B cell (primary cell): ENCODE results near the gene MYT1. TPM values are rescaled to one million over a fixed set of nuclear protein-coding genes. Genes with fewer than 3 reads are reported as not detected.

Experiments used
- ATAC-seq: fragments of 200-7000 bp; cut with Tn5 transposase; one replicate; pipeline ENCODE4 v1.10.0; 2021; ENCODE audit warnings: low read depth, mild to moderate bottlenecking, moderate number of reproducible peaks, moderate library complexity
- CTCF ChIA-PET: fragments of 350-600 bp; sonication (Branson Sonifier 250); formaldehyde crosslinking; loops from one replicate; lab custom pipeline; 2021; ENCODE audit warnings: antibody characterized with exemption, inconsistent platforms; lab: Charles Lee
- POLR2A ChIA-PET: fragments of 350-600 bp; sonication (Branson Sonifier 250); formaldehyde crosslinking; loops from one replicate; lab custom pipeline; 2021; ENCODE audit warnings: antibody characterized with exemption; lab: Charles Lee
- DNase-seq: peaks from one replicate; pipeline ENCODE4 v3.0.0; 2013
- H2AFZ ChIP-seq: 2 replicates; pipeline ENCODE4 v1.6.1; 2012; ENCODE audit warnings: mild to moderate bottlenecking, low read depth, low read length; ENCODE audit not compliant: insufficient read depth, poor library complexity, severe bottlenecking
- H3K27ac ChIP-seq, 2 donors: 1 replicate in 1 of 2; 2 replicates in 1 of 2; pipeline ENCODE4 v1.5.1; 2012 to 2013; ENCODE audit warnings: low read length in 2 of 2, mild to moderate bottlenecking in 2 of 2, moderate library complexity in 1 of 2
- H3K27me3 ChIP-seq, 4 experiments: fragments of 200-600 bp in 1 of 4; sonication (generic) in 1 of 4; replicated peaks in 1 of 4; 1 replicate in 2 of 4; 2 replicates in 2 of 4; pipeline versions ENCODE4 v1.6.1 to v1.7.0; 2013 to 2016; ENCODE audit warnings: low read length in 3 of 4, mild to moderate bottlenecking in 2 of 4, mixed read lengths in 1 of 4, moderate library complexity in 1 of 4; ENCODE audit not compliant: insufficient read depth in 4 of 4, control insufficient read depth in 3 of 4; ENCODE audit errors: control extremely low read depth in 1 of 4
- H3K36me3 ChIP-seq, 2 experiments: replicated peaks in 1 of 2; 1 replicate in 1 of 2; 2 replicates in 1 of 2; pipeline versions ENCODE4 v1.6.1 to v1.7.1; 2013; ENCODE audit warnings: low read length in 1 of 2; ENCODE audit not compliant: insufficient read depth in 2 of 2, control insufficient read depth in 1 of 2; ENCODE audit errors: control extremely low read depth in 1 of 2, extremely low read depth in 1 of 2
- H3K4me1 ChIP-seq, 2 donors: fragments of 200-600 bp in 1 of 2; sonication (generic) in 1 of 2; 1 replicate in 1 of 2; 2 replicates in 1 of 2; pipeline versions ENCODE4 v1.5.1 to v1.6.1; 2013 to 2017; ENCODE audit warnings: low read length in 2 of 2; ENCODE audit not compliant: control insufficient read depth in 2 of 2, insufficient read depth in 2 of 2
- H3K4me2 ChIP-seq: replicated peaks from 2 replicates; pipeline ENCODE3; 2012; ENCODE audit warnings: mild to moderate bottlenecking, low read depth, low read length; ENCODE audit not compliant: poor library complexity, severe bottlenecking
- H3K4me3 ChIP-seq, 5 experiments: fragments of 200-600 bp in 1 of 5; sonication (generic) in 1 of 5; 1 replicate in 3 of 5; 2 replicates in 2 of 5; pipeline versions ENCODE4 v1.5.1 to v1.7.0; 2011 to 2016; ENCODE audit warnings: low read length in 4 of 5, mild to moderate bottlenecking in 4 of 5, low read depth in 2 of 5, control low read depth in 1 of 5, moderate library complexity in 1 of 5; ENCODE audit not compliant: insufficient read depth in 1 of 5; ENCODE audit errors: control extremely low read depth in 1 of 5, extremely low read depth in 1 of 5
- H3K79me2 ChIP-seq: fragments of 200-600 bp; sonication (generic); one replicate; pipeline ENCODE4 v1.6.0; 2016; ENCODE audit warnings: low read length; ENCODE audit not compliant: control insufficient read depth, insufficient read depth
- H3K9ac ChIP-seq: fragments of 200-600 bp; sonication (generic); 2 replicates; pipeline ENCODE4 v1.6.1; 2017; ENCODE audit warnings: mild to moderate bottlenecking, low read length, moderate library complexity
- H3K9me3 ChIP-seq, 3 donors: one replicate each; pipeline versions ENCODE4 v1.6.1 to v1.7.1; 2013; ENCODE audit warnings: low read length in 2 of 3; ENCODE audit not compliant: control insufficient read depth in 2 of 3, insufficient read depth in 1 of 3; ENCODE audit errors: control extremely low read depth in 1 of 3
- H4K20me1 ChIP-seq: 2 replicates; pipeline ENCODE4 v1.6.0; 2012; ENCODE audit warnings: mild to moderate bottlenecking, low read length; ENCODE audit not compliant: insufficient read depth, control insufficient read depth, poor library complexity, severe bottlenecking
- H3K27ac Mint-ChIP-seq: one replicate; pipeline ENCODE4 v1.8.0; 2021; ENCODE audit warnings: mixed read lengths
- H3K27me3 Mint-ChIP-seq: one replicate; pipeline ENCODE4 v1.8.0; 2021; ENCODE audit warnings: mixed read lengths
- H3K4me1 Mint-ChIP-seq: one replicate; pipeline ENCODE4 v1.8.0; 2021; ENCODE audit warnings: mixed read lengths
- H3K4me3 Mint-ChIP-seq: one replicate; pipeline ENCODE4 v1.8.0; 2021; ENCODE audit warnings: mixed read lengths
- H3K9me3 Mint-ChIP-seq: one replicate; pipeline ENCODE4 v1.8.0; 2022; ENCODE audit warnings: mixed read lengths; ENCODE audit not compliant: insufficient read depth
- CTCF ChIP-seq: fragments of 200-600 bp; IDR thresholded peaks from one replicate; pipeline ENCODE4 v1.8.0; 2022; ENCODE audit warnings: antibody characterized with exemption, mild to moderate bottlenecking
- EZH2 ChIP-seq: IDR thresholded peaks from 2 replicates; pipeline ENCODE4 v1.6.1; 2012; ENCODE audit warnings: borderline replicate concordance, low read depth, mild to moderate bottlenecking, moderate library complexity, low read length; ENCODE audit not compliant: insufficient read depth, poor library complexity, severe bottlenecking
- WGBS: methylation state at CpG from one replicate; pipeline ENCODE4 v1.1.5; 2013; ENCODE audit warnings: missing lambda C conversion rate; ENCODE audit not compliant: insufficient coverage; 5-methylcytosine and 5-hydroxymethylcytosine counted together
- intact Hi-C: fragments of 100-400 bp; cut with micrococcal nuclease; formaldehyde crosslinking; loops from one replicate; pipeline ENCODE4 v1.10.0; 2022
- polyA plus RNA-seq: library from polyadenylated mRNA; depleted of rRNA; stranded (reverse); fragments of >200 nt; gene quantifications from 2 replicates; pipeline ENCODE4 v1.2.3, GENCODE V29; 2012
- total RNA-seq, 2 donors: library from RNA; stranded (reverse); fragments of 120-200 nt in 1 of 2; gene quantifications; 1 replicate in 1 of 2; 2 replicates in 1 of 2; pipeline versions ENCODE4 v1.2.3 to v1.2.4, GENCODE V29; 2013 to 2022

The MYT1 gene
- total and polyA plus RNA-seq, 2 donors (not counting 1 experiment from before 2014, with no cell fraction given): 0.49 to 42.2 TPM

DNA sequence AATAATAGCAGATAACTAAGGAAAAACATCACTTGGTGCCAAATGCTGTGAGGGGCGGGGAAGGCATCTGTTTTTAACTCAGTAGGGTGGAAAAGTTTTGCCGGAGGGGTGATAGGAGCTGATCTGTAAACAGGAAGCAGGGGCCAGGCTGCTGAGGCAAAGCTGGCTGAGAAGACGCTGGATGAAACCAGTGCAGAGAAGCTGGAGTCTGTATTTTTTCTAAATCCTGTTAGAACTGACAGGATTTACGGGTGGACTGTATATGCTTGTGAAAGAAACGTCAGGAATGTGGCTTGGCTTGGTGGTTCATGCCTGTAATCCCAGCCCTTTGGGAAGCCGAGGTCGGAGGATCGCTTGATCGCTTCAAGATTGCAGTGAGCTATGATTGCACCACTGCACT, 96.9 kb downstream of the MYT1 start:
- no peak overlapping the region for H3K4me2 ChIP-seq

DNA sequence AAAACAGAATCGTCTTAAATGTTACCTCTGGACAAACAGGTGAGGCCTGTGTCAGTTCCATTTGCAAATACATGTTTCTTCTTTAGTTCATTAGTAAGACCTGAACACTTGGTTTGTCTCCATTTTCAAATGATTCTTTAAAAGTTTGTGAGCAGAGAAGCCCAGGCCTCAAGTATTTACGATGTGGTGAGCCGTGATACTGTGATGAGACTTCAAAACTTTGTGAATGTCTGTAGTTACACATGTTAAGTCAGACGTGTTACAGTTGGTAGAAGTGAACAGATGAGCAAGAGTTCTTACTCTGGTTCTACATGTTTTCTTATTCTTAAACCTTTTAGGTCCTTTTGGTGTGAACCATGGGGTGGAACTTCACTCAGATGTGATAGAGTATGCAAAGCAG, 99.8 kb downstream of the MYT1 start:
- peaks cover 3 to 7% of the 10 kb centered on the region in 2 donors for H3K4me1 ChIP-seq
- peaks cover 60% of the 10 kb centered on the region for H3K79me2 ChIP-seq
- peaks cover 40% of the 10 kb centered on the region for H4K20me1 ChIP-seq
- H3K9me3 ChIP-seq: no peaks in the 10 kb centered on the region
- TF ChIP-seq CTCF (no peak), EZH2 (no peak)
- no peak for DNase-seq
- intact Hi-C loops: no loop called here
- no peak overlapping the region for H3K4me3 ChIP-seq
- ChIA-PET POLR2A (no interaction called here), CTCF (no interaction called here)
- no peak overlapping the region for H3K27ac Mint-ChIP-seq
- no peak overlapping the region for H3K27ac ChIP-seq
- WGBS: 95% methylated on average over 2 of the region's 4 CpGs
- H3K27me3 Mint-ChIP-seq: no peaks in the 10 kb centered on the region
- peaks cover 22% of the 10 kb centered on the region for H3K4me1 Mint-ChIP-seq
- ATAC-seq: no peak
- H3K9ac ChIP-seq: no peak overlapping the region
- H3K4me2 ChIP-seq: no peak overlapping the region
- no peak overlapping the region for H3K4me3 Mint-ChIP-seq
- no peak overlapping the region for H2AFZ ChIP-seq
- H3K9me3 Mint-ChIP-seq: no peaks in the 10 kb centered on the region
- peaks cover 0 to 41% of the 10 kb centered on the region in 2 experiments for H3K36me3 ChIP-seq
- no peaks in the 10 kb centered on the region for H3K27me3 ChIP-seq

More for the DNA sequence above, 96.9 kb downstream of the MYT1 start:
- H3K4me1 Mint-ChIP-seq: peaks cover 52% of the 10 kb centered on the region
- ChIA-PET CTCF (no interaction called here), POLR2A (no interaction called here)
- H4K20me1 ChIP-seq: peaks cover 44% of the 10 kb centered on the region
- ATAC-seq (no peak), DNase-seq (no peak)
- H3K27ac ChIP-seq: no peak overlapping the region
- H3K4me3 Mint-ChIP-seq: no peak overlapping the region
- 77% methylated on average over 9 of the region's 9 CpGs for WGBS
- H2AFZ ChIP-seq: no peak overlapping the region
- H3K9me3 Mint-ChIP-seq: no peaks in the 10 kb centered on the region
- H3K9ac ChIP-seq: no peak overlapping the region
- H3K79me2 ChIP-seq: peaks cover 89% of the 10 kb centered on the region
- intact Hi-C loops: no loop called here
- no peak overlapping the region for H3K27ac Mint-ChIP-seq
- H3K27me3 ChIP-seq: no peaks in the 10 kb centered on the region
- peaks cover 18 to 21% of the 10 kb centered on the region in 2 donors for H3K4me1 ChIP-seq
- H3K36me3 ChIP-seq: peaks cover 0 to 26% of the 10 kb centered on the region in 2 experiments
- no peaks in the 10 kb centered on the region for H3K9me3 ChIP-seq
- H3K27me3 Mint-ChIP-seq: no peaks in the 10 kb centered on the region
- TF ChIP-seq EZH2 (no peak), CTCF (no peak)
- no peak overlapping the region for H3K4me3 ChIP-seq
